HG03457 (cell line): ENCODE results near the gene ITPRIPL2.

Experiments
- ATAC-seq: cut with Tn5 transposase; IDR thresholded peaks from one replicate; pipeline ENCODE4 v1.9.1; 2021; ENCODE audit warnings: moderate number of reproducible peaks; ENCODE audit not compliant: unreplicated experiment

ITPRIPL2 gene

DNA sequence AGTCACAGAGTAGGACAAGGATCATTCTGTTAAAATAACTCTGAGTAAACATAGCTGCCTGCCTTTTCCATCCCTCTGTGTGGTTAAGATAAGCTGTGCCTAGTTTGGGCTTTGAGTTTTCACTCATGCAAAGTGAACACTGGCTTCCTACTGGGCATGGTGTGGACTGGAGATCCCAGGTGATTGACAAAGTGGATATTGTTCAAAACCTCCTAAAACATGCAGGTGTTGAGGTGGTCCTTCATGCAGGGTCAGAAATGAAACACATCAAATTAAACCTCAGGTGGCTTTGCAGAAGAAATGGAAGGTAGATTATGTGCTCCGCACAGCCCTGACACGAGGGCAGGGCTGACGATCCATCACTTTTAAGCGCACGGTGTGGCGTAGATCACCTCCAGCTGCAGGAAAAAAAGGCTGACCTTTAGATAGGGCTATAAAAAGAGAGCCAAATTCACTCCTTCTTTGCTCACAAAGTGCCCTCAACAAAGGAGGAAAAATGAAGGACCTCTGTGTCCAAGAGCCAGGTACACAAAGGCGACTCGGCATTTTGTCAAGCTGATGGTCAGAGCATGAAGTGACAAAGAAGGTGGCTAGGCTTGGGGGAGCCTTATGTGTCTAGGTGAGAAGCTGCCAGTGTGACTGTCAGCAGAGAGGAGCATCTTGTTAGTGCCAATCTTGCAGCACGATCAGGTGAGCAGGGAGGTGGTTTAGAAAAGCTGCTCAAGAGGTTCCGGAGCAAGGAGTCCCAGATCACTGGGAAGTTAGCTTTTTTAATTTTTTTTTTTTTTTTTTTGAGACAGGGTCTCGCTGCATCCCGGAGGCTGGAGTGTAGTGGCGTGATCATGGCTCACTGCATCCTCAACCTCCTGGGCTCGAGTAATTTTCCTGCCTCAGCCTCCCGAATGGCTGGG, 19.9 kb upstream of the ITPRIPL2 start:
- ATAC-seq, result no peak

- ATAC-seq, result no peak
Observed at GRCh38 chr16:19094542-19095365, 19.0 kb upstream of the ITPRIPL2 start.

DNA sequence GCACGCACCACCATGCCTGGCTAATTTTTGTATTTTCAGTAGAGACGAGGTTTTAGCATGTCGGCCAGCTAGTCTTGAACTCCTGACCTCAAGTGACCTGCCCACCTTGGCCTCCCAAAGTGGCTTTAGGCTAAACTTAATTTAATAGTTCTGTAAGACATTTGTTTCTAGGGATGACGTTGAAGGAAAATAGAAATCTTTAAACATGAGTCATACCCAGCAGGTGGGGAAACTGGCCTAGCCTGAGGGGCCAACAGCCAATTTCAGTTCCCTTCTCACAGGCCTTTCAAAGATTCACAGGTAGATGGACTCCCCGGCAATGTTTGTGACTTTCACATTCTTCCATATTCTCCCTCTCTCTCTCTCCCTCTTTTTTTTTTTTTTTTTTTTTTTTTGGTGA, 18.1 kb upstream of the ITPRIPL2 start:
- ATAC-seq, result no peak

DNA sequence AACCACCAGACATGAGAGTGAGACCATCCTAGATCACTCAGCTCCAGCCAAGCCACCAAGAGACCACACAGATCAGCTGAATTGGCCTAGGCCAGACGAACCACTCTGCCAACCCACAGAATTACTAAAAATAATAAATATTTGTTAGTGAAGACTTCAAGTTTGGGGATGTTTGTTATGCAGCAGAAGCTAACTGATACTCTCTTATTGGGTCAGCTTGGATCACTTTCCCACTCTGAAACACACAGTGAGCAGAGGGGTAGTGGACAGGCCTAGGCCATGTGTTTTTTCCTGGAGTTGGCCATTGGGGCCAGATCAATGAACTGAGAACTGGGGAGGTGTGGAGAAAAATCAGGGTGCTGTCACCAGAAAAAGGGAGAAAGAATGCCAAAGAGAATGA, 15.6 kb upstream of the ITPRIPL2 start:
- ATAC-seq, result no peak

DNA sequence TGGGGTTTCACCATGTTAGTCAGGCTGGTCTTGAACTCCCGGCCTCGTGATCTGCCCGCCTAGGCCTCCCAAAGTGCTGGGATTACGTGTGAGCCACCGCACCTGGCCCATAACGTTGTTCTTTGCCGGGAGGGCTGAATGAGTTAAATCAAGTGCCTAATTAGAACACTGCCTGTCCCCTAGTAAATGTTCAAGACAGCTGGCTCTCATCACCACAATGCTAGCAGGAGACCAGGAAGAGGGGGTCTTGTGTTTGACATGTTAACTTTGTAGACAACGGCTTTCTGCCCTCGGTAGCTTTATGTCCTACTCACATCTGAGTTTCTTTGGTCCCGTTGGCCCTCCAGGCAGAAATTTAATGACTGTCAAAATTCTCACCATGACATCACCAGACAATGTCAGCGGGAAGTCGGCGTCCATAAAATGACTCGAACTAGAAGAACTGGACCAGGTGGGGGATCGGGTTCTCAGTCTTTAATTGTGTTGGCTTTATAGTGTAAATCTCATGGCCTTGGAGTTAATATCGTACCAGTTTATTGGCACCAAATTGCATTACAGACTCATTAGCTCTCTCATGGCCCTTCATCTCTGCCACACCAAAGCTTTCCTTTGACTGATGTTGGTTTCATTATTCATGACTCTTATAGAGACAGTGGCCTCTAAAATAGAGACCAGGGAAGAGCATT, 11.4 kb upstream of the ITPRIPL2 start:
- no peak for ATAC-seq

- ATAC-seq, result no peak
Observed at GRCh38 chr16:19104607-19105006, 9.2 kb upstream of the ITPRIPL2 start.

DNA sequence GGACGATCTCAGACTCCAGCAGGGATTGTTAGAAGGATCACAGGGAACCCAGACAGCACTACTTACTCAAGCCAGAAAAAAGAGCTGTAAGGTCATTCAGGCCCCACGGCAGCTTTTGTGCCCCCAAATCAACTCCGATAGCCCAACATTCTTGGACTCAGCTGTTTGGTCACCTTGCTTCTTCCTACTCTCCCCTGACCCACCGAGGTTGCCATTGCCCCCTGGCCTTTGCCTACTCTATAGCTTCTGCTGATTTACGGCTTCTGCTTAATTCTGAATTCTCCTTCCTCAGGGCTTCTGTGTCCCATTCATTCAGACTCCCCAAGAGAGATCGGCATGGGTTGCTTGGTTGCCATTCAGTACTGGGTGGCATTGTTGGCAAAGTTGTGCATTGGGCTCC, 8.6 kb upstream of the ITPRIPL2 start:
- no peak for ATAC-seq

- ATAC-seq, result no peak
Observed at GRCh38 chr16:19105891-19106624, 7.7 kb upstream of the ITPRIPL2 start.

- no peak for ATAC-seq
Observed at GRCh38 chr16:19106625-19107020, 7.1 kb upstream of the ITPRIPL2 start.

GRCh38 chr16:19108409-19109287, 5.1 kb upstream of the ITPRIPL2 start:
- no peak for ATAC-seq

GRCh38 chr16:19109288-19109664, 4.5 kb upstream of the ITPRIPL2 start:
- no peak for ATAC-seq

DNA sequence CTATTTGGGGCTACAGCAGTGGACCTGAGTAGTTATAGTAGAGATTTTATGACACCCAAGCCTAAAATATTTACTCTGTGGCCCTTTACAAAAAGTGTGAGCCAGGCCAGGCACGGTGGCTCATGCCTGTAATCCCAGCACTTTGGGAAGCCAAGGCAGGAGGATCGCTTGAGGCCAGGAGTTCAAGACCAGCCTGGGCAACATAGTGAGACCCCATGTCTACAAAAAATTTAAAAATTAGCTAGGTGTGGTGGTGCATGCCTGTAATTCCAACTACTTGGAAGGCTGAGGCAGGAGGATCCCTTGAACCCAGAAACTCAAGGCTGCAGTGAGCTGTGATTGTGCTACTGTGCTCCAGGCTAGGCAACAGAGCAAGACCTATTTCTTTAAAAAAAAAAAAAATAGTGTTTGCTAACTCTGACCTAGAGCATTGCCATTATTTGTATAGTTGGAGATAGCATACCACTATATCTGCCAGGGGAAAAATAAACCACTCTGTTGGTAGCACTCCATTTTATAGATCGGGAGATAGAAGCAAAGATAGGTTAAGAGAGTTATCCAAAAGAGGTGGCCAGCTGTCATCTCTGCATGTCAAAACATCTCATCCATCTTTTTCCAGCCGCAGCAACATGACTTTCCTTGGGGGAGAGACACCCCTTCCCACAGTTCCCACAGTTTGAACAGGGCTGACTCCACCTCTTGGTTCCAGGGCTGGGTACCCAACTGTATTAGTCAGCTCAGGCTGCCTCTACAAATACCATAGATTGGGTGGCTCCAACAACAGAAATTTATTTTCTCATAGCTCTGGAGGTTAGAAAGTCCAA, 3.0 kb upstream of the ITPRIPL2 start:
- no peak for ATAC-seq

- no peak for ATAC-seq
Observed at GRCh38 chr16:19112099-19112407, 1.7 kb upstream of the ITPRIPL2 start.

GRCh38 chr16:19114359-19115147, 789 bp downstream of the ITPRIPL2 start:
- ATAC-seq, result no peak

- ATAC-seq, result no peak
Observed at GRCh38 chr16:19115148-19116021, 1.6 kb downstream of the ITPRIPL2 start.

DNA sequence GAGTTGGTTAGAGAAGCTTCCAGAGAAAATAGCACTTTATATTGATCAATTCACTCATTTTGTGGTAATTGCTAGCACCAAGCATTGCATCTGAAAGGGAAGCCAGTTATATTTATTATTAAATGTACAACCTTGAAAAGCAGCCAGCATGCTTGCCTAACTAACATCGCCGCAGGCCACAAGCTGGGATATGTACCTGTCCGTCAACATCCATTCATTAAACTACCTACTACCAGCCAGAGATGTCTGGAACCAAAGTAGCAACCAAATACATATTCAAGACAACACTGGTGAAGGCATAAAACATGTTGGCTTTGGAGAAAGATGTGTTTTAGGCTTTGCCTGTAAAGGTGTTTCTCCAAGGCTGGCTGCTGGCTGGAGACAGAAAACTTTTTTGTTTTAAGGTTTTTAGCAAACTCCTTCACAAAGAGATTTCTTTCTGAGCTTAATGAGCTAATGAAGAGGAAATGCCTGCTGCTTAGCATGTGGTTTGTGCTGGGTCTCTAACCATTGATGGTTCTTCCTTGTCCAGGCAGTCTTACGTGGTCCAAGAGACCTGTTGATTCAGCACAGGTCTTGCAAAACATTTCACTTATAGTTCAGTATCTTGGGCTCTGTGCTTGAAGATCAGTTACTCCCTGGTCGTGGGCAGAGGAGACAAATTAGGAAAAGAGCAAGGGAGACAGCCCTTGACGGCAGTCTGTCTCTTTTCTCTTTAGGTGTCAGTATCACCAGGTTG, 3.1 kb downstream of the ITPRIPL2 start:
- ATAC-seq, result no peak
